ENCODE results near the gene DRD3. TPM values are rescaled to one million over a fixed set of nuclear protein-coding genes. Genes with fewer than 3 reads are reported as not detected.

Gene DRD3
- not detected in 5 replicates for total RNA-seq (2022; extraction: Qiagen RNA extraction; ENCODE audit: low read depth)

GRCh38 chr3:114178770-114179368, at the start of gene DRD3:
DRD3 (minus strand) TSS chr3:114179052; CDS start chr3:114171992, 7,060 bp downstream.

Other genes starting within 250 kb of the DRD3 start
- gene ZDHHC23, start 231.0 kb downstream of the DRD3 start, total RNA-seq (2022; extraction: Qiagen RNA extraction; ENCODE audit: low read depth), result 2.2 to 4.3 TPM (median 3.6 TPM) in 5 replicates
- 1.4 to 2.2 TPM (median 2.2 TPM) in 5 replicates for gene CCDC191, start 122.5 kb downstream of the DRD3 start, total RNA-seq (2022; extraction: Qiagen RNA extraction; ENCODE audit: low read depth)
- gene QTRT2, start 122.3 kb downstream of the DRD3 start, total RNA-seq (2022; extraction: Qiagen RNA extraction; ENCODE audit: low read depth), result 25.5 to 29.7 TPM (median 28.7 TPM) in 5 replicates
- not detected in 5 replicates for gene ZNF80, start 58.5 kb upstream of the DRD3 start, total RNA-seq (2022; extraction: Qiagen RNA extraction; ENCODE audit: low read depth)
- not detected in 5 replicates for gene TIGIT, start 115.0 kb upstream of the DRD3 start, total RNA-seq (2022; extraction: Qiagen RNA extraction; ENCODE audit: low read depth)